CD14-positive monocyte (primary cell): ENCODE measurements around the gene FOXO1. TPM values are rescaled to one million over a fixed set of nuclear protein-coding genes. Genes with fewer than 3 reads are reported as not detected.

Experiments
- DNase-seq, 3 donors: peaks; one replicate each; pipeline ENCODE4 v3.0.0-alpha.2; 2011 to 2022
- H2AFZ ChIP-seq: 2 replicates; pipeline ENCODE4 v1.6.0; 2012; ENCODE audit warnings: mild to moderate bottlenecking, low read depth, low read length, inconsistent platforms; ENCODE audit not compliant: insufficient read depth, poor library complexity, severe bottlenecking
- H3K27ac ChIP-seq, 2 donors: 1 replicate in 1 of 2; 2 replicates in 1 of 2; pipeline ENCODE4 v1.5.1; 2012 to 2013; ENCODE audit warnings: low read length in 2 of 2, control low read depth in 1 of 2, inconsistent platforms in 1 of 2, low read depth in 1 of 2, mild to moderate bottlenecking in 1 of 2
- H3K27me3 ChIP-seq, 2 donors: one replicate each; pipeline versions ENCODE4 v1.6.0 to v1.6.1; 2011 to 2013; ENCODE audit warnings: low read length in 2 of 2; ENCODE audit not compliant: control insufficient read depth in 2 of 2, insufficient read depth in 2 of 2
- H3K36me3 ChIP-seq, 2 donors: replicated peaks in 1 of 2; 1 replicate in 1 of 2; 2 replicates in 1 of 2; pipeline versions ENCODE4 v1.5.1 to v1.6.1; 2012 to 2013; ENCODE audit warnings: low read length in 2 of 2, control low read depth in 1 of 2, inconsistent platforms in 1 of 2, mild to moderate bottlenecking in 1 of 2; ENCODE audit not compliant: insufficient read depth in 2 of 2, control insufficient read depth in 1 of 2
- H3K4me1 ChIP-seq, 2 donors: 1 replicate in 1 of 2; 2 replicates in 1 of 2; pipeline versions ENCODE4 v1.5.1 to v1.6.1; 2012 to 2013; ENCODE audit warnings: low read length in 2 of 2, control low read depth in 1 of 2, inconsistent platforms in 1 of 2, mild to moderate bottlenecking in 1 of 2, moderate library complexity in 1 of 2; ENCODE audit not compliant: insufficient read depth in 2 of 2, control insufficient read depth in 1 of 2
- H3K4me2 ChIP-seq: replicated peaks from 2 replicates; pipeline ENCODE3; 2012; ENCODE audit warnings: low read length, moderate library complexity, mild to moderate bottlenecking; ENCODE audit not compliant: poor library complexity, severe bottlenecking; ENCODE audit errors: extremely low read depth
- H3K4me3 ChIP-seq, 3 experiments: fragments of 200-600 bp in 1 of 3; sonication (generic) in 1 of 3; replicated peaks in 1 of 3; 1 replicate in 2 of 3; 2 replicates in 1 of 3; pipeline ENCODE4 v1.5.1; 2011 to 2013; ENCODE audit warnings: low read length in 3 of 3, mild to moderate bottlenecking in 3 of 3, control low read depth in 2 of 3, low read depth in 2 of 3, inconsistent platforms in 1 of 3, moderate library complexity in 1 of 3
- H3K79me2 ChIP-seq: 2 replicates; pipeline ENCODE4 v1.6.0; 2012; ENCODE audit warnings: mild to moderate bottlenecking, control low read depth, inconsistent platforms, low read length, moderate library complexity; ENCODE audit not compliant: insufficient read depth
- H3K9ac ChIP-seq: 2 replicates; pipeline ENCODE4 v1.6.0; 2017; ENCODE audit warnings: low read length, mild to moderate bottlenecking; ENCODE audit not compliant: insufficient read depth, poor library complexity, severe bottlenecking
- H3K9me3 ChIP-seq, 2 donors: replicated peaks in 1 of 2; 1 replicate in 1 of 2; 2 replicates in 1 of 2; pipeline versions ENCODE4 v1.5.1 to v1.6.1; 2012 to 2013; ENCODE audit warnings: low read length in 2 of 2, control low read depth in 1 of 2; ENCODE audit not compliant: control insufficient read depth in 1 of 2, insufficient read depth in 1 of 2
- H4K20me1 ChIP-seq: 2 replicates; pipeline ENCODE4 v1.6.0; 2012; ENCODE audit warnings: mild to moderate bottlenecking, low read length, control low read depth, moderate library complexity; ENCODE audit not compliant: insufficient read depth
- H3K27ac Mint-ChIP-seq, 7 donors: one replicate each; pipeline ENCODE4 v1.8.0; 2020; ENCODE audit warnings: mild to moderate bottlenecking in 7 of 7, mixed read lengths in 7 of 7, moderate library complexity in 6 of 7, inconsistent platforms in 2 of 7
- H3K27me3 Mint-ChIP-seq, 3 donors: one replicate each; pipeline ENCODE4 v1.8.0; 2021 to 2022; ENCODE audit warnings: low read depth in 3 of 3, mild to moderate bottlenecking in 3 of 3, mixed read lengths in 3 of 3, moderate library complexity in 3 of 3, inconsistent platforms in 1 of 3
- H3K36me3 Mint-ChIP-seq, 2 donors: one replicate each; pipeline ENCODE4 v1.8.0; 2020; ENCODE audit warnings: mixed read lengths in 2 of 2, inconsistent platforms in 1 of 2, mild to moderate bottlenecking in 1 of 2
- H3K4me1 Mint-ChIP-seq: one replicate; pipeline ENCODE4 v1.8.0; 2020; ENCODE audit warnings: mild to moderate bottlenecking, mixed read lengths
- H3K4me3 Mint-ChIP-seq, 2 donors: one replicate each; pipeline ENCODE4 v1.8.0; 2020; ENCODE audit warnings: mild to moderate bottlenecking in 2 of 2, mixed read lengths in 2 of 2, moderate library complexity in 1 of 2
- H3K9me3 Mint-ChIP-seq, 7 donors: one replicate each; pipeline ENCODE4 v1.8.0; 2020 to 2022; ENCODE audit warnings: mixed read lengths in 7 of 7, mild to moderate bottlenecking in 6 of 7, moderate library complexity in 6 of 7, inconsistent platforms in 2 of 7
- CTCF ChIP-seq: fragments of 200-600 bp; IDR thresholded peaks from one replicate; pipeline ENCODE4 v1.8.0; 2022; ENCODE audit warnings: antibody characterized with exemption, mild to moderate bottlenecking
- WGBS: methylation state at CpG from one replicate; pipeline ENCODE4 v1.1.5; 2013; ENCODE audit warnings: missing lambda C conversion rate; ENCODE audit not compliant: insufficient coverage; 5-methylcytosine and 5-hydroxymethylcytosine counted together
- intact Hi-C, 2 donors: fragments of 100-400 bp; cut with micrococcal nuclease; formaldehyde crosslinking; loops; one replicate each; pipeline versions ENCODE4 v1.15.0 to v1.15.1; 2023
- polyA plus RNA-seq, 3 donors: library from polyadenylated mRNA; depleted of rRNA in 1 of 3; unstranded in 2 of 3; stranded (reverse) in 1 of 3; fragments of 300-500 nt in 2 of 3; fragments of >200 nt in 1 of 3; fragmentation: Illumina TruSeq in 2 of 3; gene quantifications; 1 replicate in 2 of 3; 2 replicates in 1 of 3; pipeline ENCODE4 v1.2.3, GENCODE V29; 2012 to 2021

Gene FOXO1
- polyA plus RNA-seq, 3 donors, result 3.1 to 11.3 (median 8.0) TPM

DNA sequence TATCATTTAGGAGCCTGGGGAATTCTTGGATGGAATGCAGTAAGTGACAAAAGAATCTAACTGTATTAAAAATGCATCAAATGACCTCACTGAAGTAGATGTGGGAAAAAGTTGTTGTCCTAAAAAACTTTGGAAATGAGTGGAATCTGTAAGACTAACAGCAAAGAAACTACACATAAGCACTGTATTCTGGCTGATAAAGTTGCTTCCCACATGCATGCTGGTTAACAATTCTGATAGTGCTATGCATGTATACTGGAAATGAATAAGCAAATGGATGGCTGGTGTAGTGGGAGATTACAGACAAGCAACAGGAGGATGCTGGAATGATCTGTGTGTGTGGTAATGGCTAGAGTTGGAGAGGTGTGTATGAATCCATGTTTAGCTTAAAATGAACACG, 138.5 kb downstream of the FOXO1 start:
- peaks cover 0 to 1% (median 0%) of the 10 kb centered on the region in 3 donors for H3K27me3 Mint-ChIP-seq
- H3K36me3 Mint-ChIP-seq, result no peaks in the 10 kb centered on the region
- no peaks in the 10 kb centered on the region for H3K4me1 ChIP-seq
- H3K4me3 Mint-ChIP-seq, result no peak overlapping the region
- H3K27ac ChIP-seq, result no peak overlapping the region
- intact Hi-C loops, result loop anchor here in 1 of 2 donors (5.0 kb wide), 1 partner anchor 49 kb away; no protein-coding TSS in a partner anchor
- no peaks in the 10 kb centered on the region for H4K20me1 ChIP-seq
- no CpG with 5 or more reads among the region's 1 CpG for WGBS
- no peak for DNase-seq
- no peak overlapping the region for H3K4me3 ChIP-seq
- no peaks in the 10 kb centered on the region for H3K27me3 ChIP-seq
- H3K79me2 ChIP-seq, result no peaks in the 10 kb centered on the region
- TF ChIP-seq CTCF, result no peak
- no peak overlapping the region for H3K9ac ChIP-seq
- H3K9me3 Mint-ChIP-seq, result peaks cover 0 to 15% (median 8%) of the 10 kb centered on the region in 7 donors
- no peak overlapping the region for H3K27ac Mint-ChIP-seq
- no peak overlapping the region for H2AFZ ChIP-seq
- peaks cover 4 to 6% of the 10 kb centered on the region in 2 donors for H3K9me3 ChIP-seq
- H3K4me2 ChIP-seq, result no peak overlapping the region
- H3K4me1 Mint-ChIP-seq, result no peaks in the 10 kb centered on the region
- no peaks in the 10 kb centered on the region for H3K36me3 ChIP-seq

- no CpG with 5 or more reads among the region's 1 CpG for WGBS
- H3K4me3 ChIP-seq, result no peak overlapping the region
- H3K27me3 Mint-ChIP-seq, result peaks cover 0 to 2% (median 0%) of the 10 kb centered on the region in 3 donors
- intact Hi-C loops, result no loop called here
- H3K4me1 ChIP-seq, result no peaks in the 10 kb centered on the region
- peaks cover 0 to 2% of the 10 kb centered on the region in 2 donors for H3K9me3 ChIP-seq
- H3K27me3 ChIP-seq, result no peaks in the 10 kb centered on the region
- H3K36me3 Mint-ChIP-seq, result no peaks in the 10 kb centered on the region
- H4K20me1 ChIP-seq, result no peaks in the 10 kb centered on the region
- no peak for TF ChIP-seq CTCF
- H3K27ac Mint-ChIP-seq, result no peak overlapping the region
- H3K4me3 Mint-ChIP-seq, result no peak overlapping the region
- H3K36me3 ChIP-seq, result no peaks in the 10 kb centered on the region
- no peak for DNase-seq
- H3K4me1 Mint-ChIP-seq, result peaks cover 3% of the 10 kb centered on the region
- no peaks in the 10 kb centered on the region for H3K79me2 ChIP-seq
- no peak overlapping the region for H3K27ac ChIP-seq
- H3K9ac ChIP-seq, result no peak overlapping the region
- H2AFZ ChIP-seq, result no peak overlapping the region
- H3K9me3 Mint-ChIP-seq, result peaks cover 0 to 4% (median 2%) of the 10 kb centered on the region in 7 donors
- no peak overlapping the region for H3K4me2 ChIP-seq
These were observed 144.2 kb downstream of the FOXO1 start for GRCh38 chr13:40522282-40522681.
